ENCODE results near the gene RAPGEF4.

Gene RAPGEF4

DNA sequence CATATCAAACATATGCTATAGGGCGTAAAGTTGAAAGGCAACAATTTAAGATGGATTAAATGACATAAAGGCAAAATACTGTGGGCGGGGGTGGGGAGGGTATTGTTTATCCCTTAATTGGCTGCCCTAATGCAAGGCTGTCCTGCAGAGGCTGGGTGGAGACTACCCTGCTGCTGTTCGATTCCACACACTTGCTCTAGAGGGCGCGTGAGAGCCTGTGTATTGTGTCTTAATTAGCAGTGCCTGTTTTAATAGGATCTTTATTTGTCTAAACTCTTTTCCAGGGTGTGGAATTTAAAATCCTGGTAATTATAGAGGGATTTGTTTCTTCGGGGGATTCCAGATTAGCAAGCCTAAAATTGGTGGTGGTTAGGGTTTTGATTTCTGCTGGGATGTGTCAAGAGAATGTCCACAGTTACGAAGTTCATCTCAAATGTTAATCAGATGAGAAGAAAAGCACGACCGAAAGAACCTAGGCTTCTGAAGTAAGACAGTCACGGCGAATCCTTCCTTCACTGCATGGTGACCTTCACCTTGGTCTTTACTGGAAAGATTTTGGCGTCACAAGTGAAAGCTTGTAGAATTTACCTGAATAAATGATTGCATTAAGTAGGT is 236.5 kb downstream of the RAPGEF4 start:
- peak; percentile 4 for DNase-seq

DNA sequence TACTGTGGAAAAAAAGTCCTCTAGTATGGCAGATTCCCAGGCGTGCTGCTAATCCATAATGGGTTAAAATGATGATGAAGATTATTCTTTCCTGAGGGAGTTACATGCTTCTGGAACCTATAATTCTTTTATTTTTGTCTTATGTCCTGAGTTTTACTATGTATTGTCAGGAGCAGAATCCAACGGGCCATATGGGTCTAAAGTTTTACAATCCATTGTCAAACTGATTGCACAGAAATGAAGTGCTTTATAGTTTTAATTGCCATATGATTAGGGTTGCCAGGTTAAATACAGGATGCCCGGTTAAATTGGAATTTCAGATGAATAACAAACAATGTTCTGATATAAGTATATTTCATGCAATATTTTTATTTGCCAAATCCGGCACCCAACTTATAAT is 239.1 kb downstream of the RAPGEF4 start:
- no peak for DNase-seq

DNA sequence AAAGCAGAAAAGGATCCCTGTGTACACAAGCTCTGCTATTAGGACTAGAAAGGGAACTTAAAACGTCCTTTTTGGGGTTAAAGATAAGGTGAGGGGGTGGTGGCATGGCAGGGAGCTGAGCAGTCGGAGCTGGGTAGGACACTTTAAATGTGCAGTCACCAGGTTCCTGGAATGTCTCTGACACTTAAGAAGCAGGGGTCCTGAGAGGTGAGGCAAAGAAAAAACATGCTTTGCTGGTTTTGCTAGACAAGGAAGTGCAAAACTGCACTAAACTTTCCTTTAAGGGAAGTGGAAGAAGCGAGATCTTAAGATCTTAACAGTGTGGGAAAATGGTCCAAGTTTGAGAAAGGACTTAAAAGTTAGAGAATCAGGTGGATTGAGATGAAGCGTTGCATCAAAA is 240.5 kb downstream of the RAPGEF4 start:
- DNase-seq, result no peak

DNA sequence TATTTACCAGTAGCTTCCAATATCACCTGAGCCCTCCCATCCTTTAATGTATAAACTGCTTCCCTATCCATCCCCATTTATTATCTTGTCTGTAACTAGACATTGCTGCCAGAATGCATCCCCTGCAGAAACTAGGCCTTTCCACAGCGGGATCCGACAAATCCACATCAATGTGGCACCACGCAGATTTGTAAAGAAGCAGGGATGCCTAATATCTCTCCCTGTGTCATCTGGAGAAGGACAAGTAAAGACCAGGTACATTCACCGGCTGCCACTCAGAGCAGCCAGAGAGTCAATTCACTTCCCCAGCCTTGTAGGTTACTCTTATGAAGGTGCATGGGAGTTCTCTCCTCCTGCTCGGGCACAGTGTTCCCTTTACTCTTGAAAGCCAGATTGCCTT is 241.2 kb downstream of the RAPGEF4 start:
- DNase-seq, result no peak

DNA sequence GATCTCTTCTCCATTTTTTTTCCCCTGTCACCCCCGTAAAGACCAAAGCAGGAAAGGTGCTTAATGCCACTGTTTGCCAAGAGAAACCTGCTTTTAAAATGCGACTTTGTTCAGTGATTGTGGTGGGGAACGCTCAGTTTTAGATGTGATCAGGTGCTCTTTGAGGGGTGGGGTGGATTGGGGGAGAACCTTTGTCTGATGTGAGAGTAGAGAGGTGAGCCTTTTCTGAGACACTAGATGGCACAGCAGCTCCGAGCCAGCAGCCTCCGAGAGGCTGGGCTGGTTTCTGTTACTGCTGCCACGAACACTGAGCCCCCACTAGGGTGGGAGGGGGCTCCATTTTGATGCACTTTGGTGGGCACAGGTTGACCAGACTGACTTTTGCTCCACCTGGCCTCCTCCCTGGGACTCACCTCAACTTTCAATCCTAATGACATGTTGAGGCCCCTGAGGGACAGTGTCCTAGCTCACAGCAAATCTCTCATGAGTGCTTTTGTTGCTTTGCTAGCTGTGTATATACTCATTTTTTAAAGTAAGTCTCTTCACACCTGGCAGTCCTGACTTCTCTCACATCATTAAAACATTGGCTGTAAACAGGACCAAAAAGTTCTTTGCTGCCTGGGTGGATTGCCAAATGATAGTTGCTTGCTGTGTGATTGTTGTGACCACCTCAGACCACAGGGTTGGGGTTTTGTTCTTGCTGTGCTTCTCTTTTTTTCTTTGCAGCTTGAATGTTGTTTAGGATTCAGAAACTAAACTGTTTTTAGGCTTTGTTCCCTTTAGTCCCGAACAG is 241.8 kb downstream of the RAPGEF4 start:
- no peak for DNase-seq

DNA sequence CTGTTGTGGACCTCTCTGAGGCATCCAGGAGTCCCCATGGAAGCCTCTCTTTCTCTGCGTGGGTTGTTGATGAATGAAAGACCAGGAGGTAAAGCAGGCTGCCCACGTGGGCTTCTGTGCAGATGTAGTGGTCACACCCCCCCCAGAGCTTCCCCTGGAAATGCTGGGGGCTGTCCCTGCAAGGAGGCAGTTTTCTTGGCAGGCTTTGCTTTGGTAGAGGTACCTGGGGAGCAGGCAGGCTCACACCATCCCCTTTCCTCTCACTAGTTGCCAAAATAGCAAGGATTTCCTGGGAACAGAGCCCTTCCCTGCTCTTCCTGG is 242.4 kb downstream of the RAPGEF4 start:
- DNase-seq, result no peak

DNA sequence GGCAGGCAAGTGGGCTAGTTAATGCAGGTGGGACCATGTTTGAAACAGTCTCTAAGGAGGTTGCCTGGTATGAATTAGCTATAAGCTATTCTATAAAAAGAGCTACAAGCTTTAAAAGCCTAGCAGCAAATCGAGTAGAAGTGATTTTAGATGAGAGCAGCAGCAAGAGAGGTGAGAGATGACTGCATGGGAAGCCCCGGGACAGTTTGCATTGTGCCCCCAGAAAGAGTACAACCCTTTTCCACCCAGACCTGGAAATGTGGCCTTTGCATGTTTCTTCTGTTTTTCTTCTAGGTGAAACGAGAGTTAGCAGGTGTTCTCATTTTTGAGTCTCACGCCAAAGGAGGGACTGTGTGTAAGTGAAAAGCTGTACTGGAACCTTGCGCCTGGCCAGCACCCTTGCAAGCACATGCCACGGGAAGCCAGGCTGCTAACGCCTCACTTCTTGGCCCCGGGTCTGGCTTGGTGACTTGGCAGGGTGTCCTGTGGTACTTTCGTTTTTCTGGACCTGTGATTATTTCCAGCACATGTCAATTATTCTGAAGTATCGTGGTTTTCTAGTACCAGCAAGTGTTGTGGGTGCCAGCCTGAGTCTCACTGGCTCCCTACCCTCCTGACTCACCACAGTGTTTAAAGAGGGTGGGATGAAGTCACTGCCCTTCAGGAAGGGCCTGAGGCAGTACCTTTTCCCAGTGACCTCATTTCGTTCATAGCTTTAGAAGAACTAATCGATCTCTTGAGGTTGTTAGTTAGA is 249.7 kb downstream of the RAPGEF4 start:
- no peak for DNase-seq

DNA sequence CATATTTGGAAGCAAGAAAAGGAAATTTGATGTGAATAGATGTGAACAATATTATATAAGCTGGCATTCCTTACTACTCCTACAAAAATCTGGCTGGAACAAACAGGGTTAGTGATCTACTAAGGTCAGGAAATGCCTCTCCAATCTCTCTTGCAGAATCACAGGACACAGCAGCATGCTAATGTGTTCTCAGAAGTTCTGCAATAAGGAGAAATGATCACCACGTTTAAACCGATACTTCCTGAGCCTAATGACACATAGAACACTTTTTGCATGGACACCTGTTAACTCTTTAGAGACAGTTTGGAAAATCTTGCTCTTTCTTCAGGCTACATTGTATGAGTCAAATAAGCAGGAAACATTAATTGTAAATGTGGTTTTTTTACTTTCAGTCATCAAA is 250.4 kb downstream of the RAPGEF4 start:
- DNase-seq, result no peak

DNA sequence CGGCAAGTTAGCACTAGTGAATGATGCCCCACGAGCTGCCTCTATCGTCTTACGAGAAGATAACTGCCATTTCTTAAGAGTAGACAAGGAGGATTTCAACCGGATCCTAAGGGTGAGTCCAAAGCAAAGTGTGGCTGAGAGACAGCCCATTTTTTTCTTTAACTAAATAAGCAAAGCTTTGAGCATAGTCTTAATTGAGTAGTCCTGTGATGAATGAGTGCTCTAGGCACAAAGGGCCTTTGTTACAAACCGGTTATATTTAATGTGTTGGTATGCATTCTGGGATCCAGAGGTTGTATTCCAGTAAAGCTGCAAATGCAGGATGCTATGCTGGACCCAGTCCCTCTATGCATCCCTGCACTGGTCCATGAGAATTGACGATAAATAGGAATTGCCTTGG is 253.1 kb downstream of the RAPGEF4 start:
- no peak for DNase-seq

DNA sequence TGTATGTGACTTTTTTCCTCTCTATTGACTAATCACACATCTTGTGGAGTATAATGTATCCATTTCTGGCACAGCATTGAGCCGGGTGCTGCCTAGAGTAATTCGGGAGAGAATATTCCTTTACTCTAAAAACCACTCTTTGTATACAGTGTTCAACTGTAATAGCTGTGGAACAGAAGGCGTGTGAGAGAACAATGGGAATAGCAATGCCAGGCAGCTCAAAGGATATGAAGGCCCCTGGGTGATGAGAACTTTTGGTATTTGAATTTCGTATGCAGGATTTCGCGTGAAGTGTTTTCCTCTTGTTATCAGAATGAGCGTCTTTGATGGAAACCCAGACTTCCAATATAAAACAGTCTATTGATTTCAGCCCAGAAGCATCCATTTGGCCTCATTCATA is 255.4 kb downstream of the RAPGEF4 start:
- DNase-seq, result no peak

DNA sequence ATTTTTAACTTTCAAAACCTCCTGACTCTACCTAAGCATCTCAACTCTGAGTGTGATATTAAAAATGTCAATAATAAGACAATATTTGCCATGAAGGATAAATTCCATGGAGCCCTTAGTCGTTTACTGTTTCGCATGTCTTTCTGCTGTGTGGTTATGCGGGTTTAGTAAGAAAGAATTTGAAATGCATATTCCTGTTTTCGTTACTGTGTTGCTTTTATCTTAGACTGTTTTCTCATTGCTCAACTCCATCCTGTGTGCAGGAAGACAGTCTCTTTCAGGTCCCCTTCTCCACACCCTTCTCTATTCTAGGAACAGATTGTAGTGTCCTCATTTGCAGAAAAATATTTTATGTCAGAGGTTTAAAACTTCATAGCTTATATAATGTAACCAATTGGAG is 257.5 kb downstream of the RAPGEF4 start:
- no peak for DNase-seq

DNA sequence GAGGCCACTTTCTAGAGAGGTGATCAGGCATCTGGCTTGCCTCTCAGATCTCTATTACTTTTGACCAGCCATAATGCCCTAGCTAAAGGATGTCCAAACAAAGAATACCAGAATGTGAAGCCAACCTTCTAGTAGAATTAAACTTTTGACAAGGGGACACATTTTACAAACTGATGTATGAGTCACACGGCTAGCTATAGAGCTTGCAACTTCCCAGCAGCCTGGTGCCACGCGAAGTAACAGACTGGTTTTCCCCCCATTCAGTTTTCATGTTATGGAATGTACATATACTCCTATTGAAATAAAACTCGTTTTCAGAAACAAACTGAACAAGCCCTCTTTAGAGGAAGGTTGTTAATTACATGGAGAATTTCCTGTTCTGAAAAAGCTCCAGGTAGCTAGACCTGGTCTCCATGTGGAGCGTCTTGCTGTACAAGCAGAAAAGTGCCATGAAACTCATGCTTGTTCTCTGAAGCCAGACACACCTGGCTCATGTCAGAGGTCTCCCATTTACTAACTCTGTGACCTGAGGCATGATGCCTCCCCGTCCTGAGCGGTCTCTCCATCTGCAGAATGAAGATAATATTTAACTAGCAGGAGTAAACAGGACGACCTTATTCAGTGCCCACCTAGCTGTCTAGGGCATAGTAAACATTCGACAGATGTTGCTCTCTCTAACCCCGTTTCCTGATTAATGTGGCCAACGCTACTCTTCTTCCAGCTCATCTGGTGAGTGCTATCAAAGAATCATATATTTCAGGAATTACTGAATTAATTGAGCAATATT is 258.5 kb downstream of the RAPGEF4 start:
- no peak for DNase-seq

DNA sequence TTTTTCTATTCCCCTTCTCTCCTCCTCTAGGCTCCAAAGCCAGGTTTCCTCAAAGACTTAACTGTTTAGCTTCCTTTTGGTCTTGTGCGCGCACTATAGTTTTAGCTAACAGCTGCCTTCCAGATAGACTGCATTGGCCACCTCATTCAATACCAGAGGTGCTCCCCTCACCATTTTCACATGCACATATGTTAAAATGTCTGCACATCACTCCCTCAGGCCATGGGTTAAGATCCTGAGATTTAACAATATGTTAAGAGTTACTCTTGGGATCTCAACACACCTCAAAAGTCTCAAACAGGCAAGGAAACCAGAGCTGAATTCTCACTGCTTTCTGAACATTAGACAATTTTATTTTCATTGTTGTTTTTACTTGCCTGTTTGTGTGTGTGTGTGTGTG is 259.2 kb downstream of the RAPGEF4 start:
- DNase-seq, result no peak

DNA sequence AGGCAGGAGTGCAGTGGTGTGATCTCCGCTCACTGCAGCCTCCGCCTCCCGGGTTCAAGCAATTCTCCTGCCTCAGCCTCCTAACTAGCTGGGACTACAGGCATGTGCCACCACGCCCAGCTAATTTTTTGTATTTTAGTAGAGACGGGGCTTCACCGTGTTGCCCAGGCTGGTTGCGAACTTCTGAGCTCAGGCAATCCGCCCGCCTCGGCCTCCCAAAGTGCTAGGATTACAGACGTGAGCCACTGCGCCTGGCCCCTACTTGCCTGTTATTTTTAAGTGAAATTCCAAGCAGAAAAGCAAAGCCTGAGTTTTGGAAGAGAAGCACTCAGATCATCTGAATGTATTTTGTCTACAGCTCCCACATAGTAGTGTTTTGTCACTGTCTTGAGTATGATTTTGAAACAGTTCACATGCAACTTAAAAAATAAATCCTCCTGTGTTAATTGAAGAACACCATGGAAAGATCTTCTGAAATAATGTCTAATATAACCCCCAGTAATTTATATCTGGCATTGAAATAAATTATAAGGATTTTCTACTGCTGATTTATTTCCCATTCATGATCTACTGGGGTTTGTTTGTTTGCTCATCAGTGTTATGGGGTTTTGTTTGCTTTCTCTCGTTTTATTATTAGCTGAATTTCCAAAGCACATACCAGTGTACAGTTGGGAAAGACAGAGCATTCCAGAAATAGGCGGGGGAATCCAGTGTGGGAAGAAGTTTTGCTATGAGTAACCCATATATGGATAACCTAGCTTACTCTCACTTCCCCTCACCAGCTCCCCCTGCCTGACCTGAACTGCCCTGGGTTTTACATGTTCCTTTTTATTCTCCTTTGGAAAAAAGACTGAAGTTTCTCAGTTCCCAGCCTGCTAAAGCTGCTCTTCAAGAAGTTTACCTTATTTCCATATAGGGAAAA is 259.9 kb downstream of the RAPGEF4 start:
- DNase-seq, result no peak

DNA sequence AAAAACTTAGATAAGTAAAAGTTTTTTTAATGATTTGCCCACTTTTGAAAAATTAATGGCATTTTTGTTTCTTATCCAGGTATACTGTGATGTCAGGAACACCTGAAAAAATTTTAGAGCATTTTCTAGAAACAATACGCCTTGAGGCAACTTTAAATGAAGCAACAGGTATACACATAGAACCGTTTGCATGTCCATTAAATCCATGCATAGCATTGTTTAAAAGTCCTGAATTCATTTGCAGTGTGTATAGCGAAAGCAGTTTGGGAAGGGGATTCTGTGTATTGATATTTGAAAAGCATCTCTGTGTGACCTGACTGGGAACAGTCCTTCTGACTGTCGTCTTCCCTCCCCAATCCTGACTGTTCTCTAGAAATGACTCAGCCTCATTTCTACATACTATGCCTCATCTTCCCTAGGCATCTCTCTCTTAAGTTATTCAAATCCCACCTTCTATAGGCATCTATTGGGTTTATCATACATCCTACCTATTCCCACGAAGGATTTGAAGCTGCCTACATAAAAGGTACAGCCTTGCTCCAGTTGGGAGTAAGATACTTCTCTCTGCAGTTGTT is 260.8 kb downstream of the RAPGEF4 start:
- no peak for DNase-seq

DNA sequence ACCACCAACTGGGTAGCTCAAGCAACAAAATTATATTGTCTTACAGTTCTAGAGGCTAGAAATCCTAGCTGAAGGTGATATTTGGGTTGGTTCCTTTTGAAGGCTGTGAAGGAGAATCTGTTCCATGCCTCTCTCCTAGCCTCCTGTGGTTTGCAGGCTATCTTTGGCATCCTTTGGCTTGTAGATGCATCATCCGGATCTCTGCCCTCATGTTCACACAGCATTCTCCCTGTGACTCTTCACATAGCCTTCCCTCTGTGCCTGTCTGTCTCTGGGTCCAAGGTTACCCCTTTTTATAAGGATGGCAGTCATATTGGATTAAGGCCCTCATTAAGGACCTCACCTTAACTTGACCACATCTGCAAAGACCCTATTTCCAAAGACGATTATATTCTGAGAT is 261.4 kb downstream of the RAPGEF4 start:
- DNase-seq, result no peak

DNA sequence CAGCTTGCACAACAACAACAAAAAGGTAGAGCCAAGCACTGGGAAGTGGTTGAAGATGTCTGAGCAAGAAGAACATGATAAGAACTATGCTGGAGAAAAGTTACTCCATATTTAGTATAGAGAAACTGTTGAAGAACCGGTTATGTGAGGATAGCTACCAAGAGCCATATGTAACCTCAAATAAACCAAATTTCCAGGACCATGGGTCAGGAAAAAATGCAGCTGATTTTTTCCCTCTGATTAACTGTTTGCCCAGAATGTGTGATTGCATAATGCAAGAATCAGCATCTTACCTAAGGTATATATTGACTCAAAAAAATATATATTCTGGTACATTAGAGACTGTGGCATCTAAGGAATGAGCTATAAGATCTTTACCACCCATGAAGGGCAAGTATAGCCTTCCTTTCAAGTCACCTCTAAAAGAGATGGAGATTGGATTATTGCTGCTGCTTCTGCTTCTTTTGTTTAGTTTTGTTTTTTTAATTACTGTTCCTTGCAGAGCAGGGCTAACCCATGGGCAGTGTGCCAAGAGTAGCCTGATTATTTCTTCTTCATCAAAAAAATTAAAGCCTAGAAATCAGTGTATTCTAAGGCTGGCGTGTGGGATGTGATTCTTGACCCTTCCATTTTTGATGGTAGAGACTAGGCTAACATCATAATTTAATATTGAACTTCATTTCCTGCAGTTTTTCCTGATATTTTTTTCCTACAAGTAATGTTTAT is 263.1 kb downstream of the RAPGEF4 start:
- no peak for DNase-seq

DNA sequence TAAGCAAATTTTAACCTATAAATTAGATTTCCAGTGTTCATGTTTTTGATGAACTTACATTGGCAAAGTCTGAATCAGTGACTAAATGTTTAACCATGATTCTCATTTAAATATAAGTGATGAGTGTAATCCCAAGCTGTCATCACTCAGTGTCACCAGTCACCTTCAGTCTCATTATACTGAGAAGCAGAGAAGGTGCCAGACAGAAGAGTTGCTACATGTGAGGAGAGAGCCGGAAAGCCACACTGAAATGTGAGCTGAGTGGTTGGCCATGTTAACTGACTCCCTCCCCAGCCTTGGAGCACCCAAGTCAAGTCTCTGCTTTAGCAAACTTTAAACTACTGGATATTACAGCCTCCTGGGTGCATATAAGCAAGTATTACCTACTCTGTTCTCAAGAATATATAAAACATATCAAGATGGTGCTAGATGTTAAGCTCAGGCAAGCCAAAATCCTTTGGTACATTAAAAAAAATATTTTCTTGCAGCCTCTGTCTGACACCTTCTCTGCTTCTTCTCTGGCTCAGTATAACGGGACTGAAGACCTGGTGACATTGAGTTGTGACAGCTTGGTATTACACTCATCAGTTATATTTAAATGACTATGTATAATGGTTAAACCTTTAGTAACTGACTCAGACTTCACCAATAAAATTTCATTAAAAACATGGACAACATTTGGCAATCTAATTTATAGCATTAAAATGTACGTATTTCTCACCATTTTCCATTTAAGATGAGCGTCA is 264.2 kb downstream of the RAPGEF4 start:
- no peak for DNase-seq

DNA sequence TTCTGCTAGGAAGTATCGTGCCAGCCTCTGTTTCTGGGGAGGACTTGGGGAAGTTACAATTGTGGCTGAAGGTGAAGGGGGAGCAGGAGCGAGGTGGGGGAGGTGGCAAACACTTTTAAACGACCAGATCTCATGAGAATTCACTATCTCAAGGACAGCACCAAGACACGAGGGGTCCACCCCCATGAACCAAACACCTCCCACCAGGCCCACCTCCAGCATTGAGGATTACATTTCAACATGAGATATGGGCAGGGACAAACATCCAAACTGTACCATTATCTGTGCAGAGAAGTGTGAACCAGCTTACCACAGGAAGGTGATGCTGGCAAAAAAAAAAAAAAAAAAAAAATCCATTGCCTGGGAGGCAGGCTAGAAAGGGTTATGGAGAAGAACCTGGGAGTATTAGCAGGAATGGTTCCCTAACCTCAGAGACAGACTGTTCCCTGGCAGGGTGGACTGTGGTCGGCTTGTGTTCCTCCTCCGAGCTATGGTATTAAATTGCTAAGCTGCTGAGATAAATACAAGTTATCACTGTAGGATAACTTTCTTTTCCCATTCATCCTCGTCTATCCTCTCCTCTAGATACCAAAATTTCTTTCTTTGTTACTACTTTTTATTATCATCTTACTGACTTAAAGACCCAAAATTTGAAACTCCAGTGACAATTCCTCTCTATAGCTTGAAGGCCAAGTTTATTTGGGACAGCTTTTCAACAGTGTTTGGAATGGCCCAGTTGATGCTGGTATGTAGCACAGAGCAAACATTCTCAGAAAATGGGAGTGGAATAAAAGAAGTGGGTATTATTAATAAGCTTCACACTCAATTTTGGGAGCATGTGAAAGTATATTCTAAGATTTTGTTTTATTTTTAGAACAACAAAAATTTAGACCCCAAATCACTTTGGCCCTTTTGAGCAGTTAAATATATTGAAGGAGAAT is 266.3 kb downstream of the RAPGEF4 start:
- no peak for DNase-seq
